DND-41 (cell line): ENCODE data around the gene DOCK9.

Experiments used
- ATAC-seq: fragments of 200-7000 bp; cut with Tn5 transposase; 3 replicates; pipeline ENCODE4 v1.9.1; 2021; ENCODE audit warnings: low read depth; ENCODE audit not compliant: insufficient read depth
- DNase-seq: peaks from one replicate; pipeline ENCODE4 v3.0.0-alpha.2; 2020
- H2AFZ ChIP-seq: 2 replicates; pipeline ENCODE4 v1.6.0; 2012; ENCODE audit warnings: low read depth, low read length
- H3K27ac ChIP-seq: 2 replicates; pipeline ENCODE4 v1.5.1; 2012; ENCODE audit warnings: low read length, inconsistent platforms
- H3K27me3 ChIP-seq: fragments of 200-600 bp; sonication (generic); 2 replicates; pipeline ENCODE4 v1.6.0; 2012; ENCODE audit warnings: low read length, mild to moderate bottlenecking, inconsistent platforms; ENCODE audit not compliant: insufficient read depth, poor library complexity
- H3K36me3 ChIP-seq: 2 replicates; pipeline ENCODE4 v1.5.1; 2012; ENCODE audit warnings: low read length, inconsistent platforms; ENCODE audit not compliant: insufficient read depth
- H3K4me1 ChIP-seq: 2 replicates; pipeline ENCODE4 v1.5.1; 2012; ENCODE audit warnings: mild to moderate bottlenecking, low read length; ENCODE audit not compliant: insufficient read depth
- H3K4me2 ChIP-seq: 2 replicates; pipeline ENCODE4 v1.6.0; 2012; ENCODE audit warnings: mild to moderate bottlenecking, moderate library complexity, low read length, inconsistent platforms; ENCODE audit not compliant: insufficient read depth
- H3K4me3 ChIP-seq, 2 experiments: fragments of 200-600 bp in 1 of 2; shearing (Covaris generic) in 1 of 2; 2 replicates each; pipeline ENCODE4 v1.5.1; 2012 to 2016; ENCODE audit warnings: inconsistent platforms in 2 of 2, low read length in 2 of 2, mild to moderate bottlenecking in 2 of 2, low read depth in 1 of 2, moderate library complexity in 1 of 2
- H3K79me2 ChIP-seq: 2 replicates; pipeline ENCODE4 v1.6.0; 2012; ENCODE audit warnings: low read length, inconsistent platforms; ENCODE audit not compliant: insufficient read depth
- H3K9ac ChIP-seq: 2 replicates; pipeline ENCODE4 v1.6.0; 2012; ENCODE audit warnings: low read depth, mild to moderate bottlenecking, inconsistent platforms, low read length, moderate library complexity
- H3K9me3 ChIP-seq: 2 replicates; pipeline ENCODE4 v1.5.1; 2012; ENCODE audit warnings: low read length, moderate library complexity, mild to moderate bottlenecking, inconsistent platforms; ENCODE audit not compliant: insufficient read depth, severe bottlenecking
- H4K20me1 ChIP-seq: 2 replicates; pipeline ENCODE4 v1.6.0; 2012; ENCODE audit warnings: low read length; ENCODE audit not compliant: insufficient read depth
- CTCF ChIP-seq: IDR thresholded peaks from 2 replicates; pipeline ENCODE4 v1.5.1; 2012; ENCODE audit warnings: borderline replicate concordance, low read length, moderate library complexity, mild to moderate bottlenecking; ENCODE audit not compliant: poor library complexity, severe bottlenecking; ENCODE audit errors: extremely low read depth
- EZH2 ChIP-seq: IDR thresholded peaks from 3 replicates; pipeline ENCODE4 v1.6.1; 2012; ENCODE audit warnings: borderline replicate concordance, low read depth, mild to moderate bottlenecking, moderate library complexity, low read length, inconsistent platforms; ENCODE audit not compliant: severe bottlenecking

DOCK9 gene

GRCh38 chr13:98950705-98951104 lies 27.2 kb downstream of the DOCK9 start:
- Histone ChIP-seq H4K20me1 (no peaks in the 10 kb centered on the region), H3K36me3 (peaks cover 3% of the 10 kb centered on the region; the same call in 1 of the 2 replicates), H3K9me3 (no peaks in the 10 kb centered on the region), H3K9ac (no peak overlapping the region), H3K27me3 (no peaks in the 10 kb centered on the region), H3K4me3 (no peak overlapping the region), H3K79me2 (no peaks in the 10 kb centered on the region), H3K4me1 (peaks cover 12% of the 10 kb centered on the region), H3K27ac (no peak overlapping the region), H3K4me2 (no peak overlapping the region), H2AFZ (no peak overlapping the region)
- DNase-seq (no peak), ATAC-seq (no peak)
- TF ChIP-seq CTCF, result no peak
- TF ChIP-seq EZH2, result no peak

- no peak for ATAC-seq
- DNase-seq, result no peak
Observed at GRCh38 chr13:98947925-98948324, 29.9 kb downstream of the DOCK9 start.

GRCh38 chr13:98945863-98946605 lies 31.8 kb downstream of the DOCK9 start:
- Histone ChIP-seq H3K9me3 (no peaks in the 10 kb centered on the region), H3K4me3 (no peak overlapping the region), H4K20me1 (no peaks in the 10 kb centered on the region), H3K27ac (no peak overlapping the region), H3K79me2 (no peaks in the 10 kb centered on the region), H3K9ac (no peak overlapping the region), H3K36me3 (no peaks in the 10 kb centered on the region), H3K27me3 (no peaks in the 10 kb centered on the region), H3K4me1 (peaks cover 12% of the 10 kb centered on the region), H3K4me2 (no peak overlapping the region), H2AFZ (no peak overlapping the region)
- no peak for ATAC-seq
- DNase-seq, result no peak
- TF ChIP-seq CTCF (no peak), EZH2 (no peak)

More at GRCh38 chr13:98947925-98948324, 29.9 kb downstream of the DOCK9 start:
- Histone ChIP-seq H2AFZ (no peak overlapping the region), H3K27me3 (no peaks in the 10 kb centered on the region), H3K4me3 (no peak overlapping the region), H4K20me1 (no peaks in the 10 kb centered on the region), H3K36me3 (peaks cover 3% of the 10 kb centered on the region; the same call in 1 of the 2 replicates), H3K4me1 (peaks cover 12% of the 10 kb centered on the region), H3K79me2 (no peaks in the 10 kb centered on the region), H3K4me2 (no peak overlapping the region), H3K27ac (no peak overlapping the region), H3K9me3 (no peaks in the 10 kb centered on the region), H3K9ac (no peak overlapping the region)
- no peak for TF ChIP-seq EZH2
- TF ChIP-seq CTCF, result no peak
